ENCODE measurements around the gene RBPJL. TPM values are rescaled to one million over a fixed set of nuclear protein-coding genes. Genes with fewer than 3 reads are reported as not detected.

RBPJL gene
- total and polyA plus RNA-seq, 2 of the 13 experiments (the other 11 are each of a cell fraction or from before 2014, with no cell fraction given) = not detected

- TF ChIP-seq ZNF800 (CRISPR knock-in tag; IDR thresholded peaks at IDR 0.05) (peak; percentile 86; the same call in 1 of the 2 replicates), ZNF776 (CRISPR knock-in tag; IDR thresholded peaks at IDR 0.05) (peak; percentile 77; the same call in 1 of the 2 replicates), SALL1 (CRISPR knock-in tag; IDR thresholded peaks at IDR 0.05) (peak; percentile 85), ZNF33B (CRISPR knock-in tag; IDR thresholded peaks at IDR 0.05) (0 out of 2 replicates have a peak, but pooled peaks have one; percentile 34), SNAPC2 (CRISPR knock-in tag; IDR thresholded peaks at IDR 0.05) (0 out of 2 replicates have a peak, but pooled peaks have one; percentile 54), ZNF646 (CRISPR knock-in tag; IDR thresholded peaks at IDR 0.05) (peak; percentile 58; the same call in 1 of the 2 replicates), GMEB1 (CRISPR knock-in tag; IDR thresholded peaks at IDR 0.05; ENCODE audit: borderline replicate concordance) (no peak; the same call in 1 of the 2 replicates), JUN (CRISPR knock-in tag; IDR thresholded peaks at IDR 0.05) (peak; percentile 68; the same call in 1 of the 2 replicates), TEF (CRISPR knock-in tag; IDR thresholded peaks at IDR 0.05) (peak; percentile 74), ZNF343 (CRISPR knock-in tag; IDR thresholded peaks at IDR 0.05) (peak; percentile 76; the same call in 1 of the 2 replicates), BCLAF1 (IDR thresholded peaks at IDR 0.05) (no peak), ZBTB20 (CRISPR knock-in tag; IDR thresholded peaks at IDR 0.05; ENCODE audit: borderline replicate concordance, low read depth) (peak; percentile 65; the same call in 1 of the 2 replicates), ZNF543 (CRISPR knock-in tag; IDR thresholded peaks at IDR 0.05) (peak; percentile 91; the same call in 1 of the 2 replicates), MXD4 (CRISPR knock-in tag; IDR thresholded peaks at IDR 0.05) (no peak)
These were observed 41.5 kb downstream of the RBPJL start, which contains the start of gene SDC4 (continued) for GRCh38 chr20:45347936-45348778.

All from HepG2 (cell line).